IPS DF 4.7 (cell line): ENCODE data around the gene STPG1.

Source experiments
- DNase-seq: peaks from one replicate; pipeline ENCODE4 v3.0.0-alpha.2; 2013; ENCODE audit warnings: low spot score; ENCODE audit errors: extremely low read depth

Gene STPG1

GRCh38 chr1:24426744-24427544 is 13.4 kb upstream of the STPG1 start:
- no peak for DNase-seq

- no peak for DNase-seq
Measured at GRCh38 chr1:24425922-24426321, 12.3 kb upstream of the STPG1 start.

- no peak for DNase-seq
Measured at GRCh38 chr1:24425441-24425840, 11.9 kb upstream of the STPG1 start.

- DNase-seq: no peak
Measured at GRCh38 chr1:24424990-24425389, 11.4 kb upstream of the STPG1 start.

- DNase-seq: no peak
Measured at GRCh38 chr1:24424207-24424606, 10.6 kb upstream of the STPG1 start.

GRCh38 chr1:24421502-24421901 is 7.9 kb upstream of the STPG1 start:
- DNase-seq: no peak

- no peak for DNase-seq
Measured at GRCh38 chr1:24420547-24420946, 7.0 kb upstream of the STPG1 start.

- DNase-seq: no peak
Measured at GRCh38 chr1:24418898-24419628, 5.5 kb upstream of the STPG1 start.

- DNase-seq: no peak
Measured at GRCh38 chr1:24417681-24418080, 4.1 kb upstream of the STPG1 start.

- no peak for DNase-seq
Measured at GRCh38 chr1:24416666-24417391, 3.2 kb upstream of the STPG1 start.

- no peak for DNase-seq
Measured at GRCh38 chr1:24415910-24416665, 2.5 kb upstream of the STPG1 start.

GRCh38 chr1:24415334-24415909 is 1.8 kb upstream of the STPG1 start, which contains the start of gene NIPAL3:
Gene NIPAL3 (plus strand): TSS chr1:24415802. CDS start chr1:24419548, 3,746 bp downstream.
- DNase-seq: peak; percentile 99

- DNase-seq: no peak
Measured at GRCh38 chr1:24414775-24415333, 1.3 kb upstream of the STPG1 start.

- DNase-seq: no peak
Measured at GRCh38 chr1:24412408-24412807, 1.2 kb downstream of the STPG1 start.

- no peak for DNase-seq
Measured at GRCh38 chr1:24411963-24412362, 1.6 kb downstream of the STPG1 start.

GRCh38 chr1:24410750-24411149 is 2.8 kb downstream of the STPG1 start:
- DNase-seq: no peak

- DNase-seq: no peak
Measured at GRCh38 chr1:24409535-24409934, 4.0 kb downstream of the STPG1 start.

- no peak for DNase-seq
Measured at GRCh38 chr1:24406788-24407187, 6.8 kb downstream of the STPG1 start.

- no peak for DNase-seq
Measured at GRCh38 chr1:24403806-24404205, 9.8 kb downstream of the STPG1 start.

GRCh38 chr1:24400065-24400464 is 13.5 kb downstream of the STPG1 start:
- no peak for DNase-seq

- DNase-seq: no peak
Measured at GRCh38 chr1:24393892-24394291, 19.7 kb downstream of the STPG1 start.
